Fibroblast of lung (primary cell): ENCODE results near the gene GPR15LG. TPM values are rescaled to one million over a fixed set of nuclear protein-coding genes. Genes with fewer than 3 reads are reported as not detected.
"Not testable (repeated sequence)": the region's sequence is repeated elsewhere in the genome, so short reads cannot be mapped to it uniquely, and the experiment has no call there.

Experiments
- DNase-seq, 2 donors: peaks; one replicate each; pipeline versions ENCODE4 v3.0.0 to v3.0.0-alpha.2; 2010; ENCODE audit warnings: low read depth in 2 of 2
- H2AFZ ChIP-seq: 2 replicates; pipeline ENCODE4 v1.5.1; 2012; ENCODE audit warnings: low read length, control low read depth, inconsistent platforms
- H3K27ac ChIP-seq: 2 replicates; pipeline ENCODE4 v1.5.1; 2011; ENCODE audit warnings: low read length, control low read depth; ENCODE audit not compliant: insufficient read depth
- H3K27me3 ChIP-seq: 2 replicates; pipeline ENCODE4 v1.5.1; 2011; ENCODE audit warnings: mild to moderate bottlenecking, low read length; ENCODE audit not compliant: control insufficient read depth, insufficient read depth
- H3K36me3 ChIP-seq: 2 replicates; pipeline ENCODE4 v1.5.1; 2011; ENCODE audit warnings: low read length; ENCODE audit not compliant: control insufficient read depth, insufficient read depth
- H3K4me1 ChIP-seq: 2 replicates; pipeline ENCODE4 v1.5.1; 2011; ENCODE audit warnings: low read length; ENCODE audit not compliant: control insufficient read depth, insufficient read depth; ENCODE audit errors: extremely low read depth
- H3K4me2 ChIP-seq: 2 replicates; pipeline ENCODE4 v1.5.1; 2011; ENCODE audit warnings: low read length, control low read depth; ENCODE audit not compliant: insufficient read depth; ENCODE audit errors: extremely low read depth
- H3K4me3 ChIP-seq, 4 experiments: fragments of 200-600 bp in 1 of 4; sonication (generic) in 1 of 4; replicated peaks in 1 of 4; 2 replicates each; pipeline ENCODE4 v1.5.1; 2011 to 2016; ENCODE audit warnings: low read length in 4 of 4, low read depth in 3 of 4, mild to moderate bottlenecking in 3 of 4, control low read depth in 2 of 4, inconsistent platforms in 1 of 4, mixed read lengths in 1 of 4; ENCODE audit not compliant: insufficient read depth in 1 of 4; ENCODE audit errors: control extremely low read depth in 1 of 4
- H3K79me2 ChIP-seq: 2 replicates; pipeline ENCODE4 v1.5.1; 2012; ENCODE audit warnings: mild to moderate bottlenecking, low read length, inconsistent platforms; ENCODE audit not compliant: control insufficient read depth, insufficient read depth
- H3K9ac ChIP-seq: 2 replicates; pipeline ENCODE4 v1.5.1; 2011; ENCODE audit warnings: mild to moderate bottlenecking, low read length, control low read depth; ENCODE audit not compliant: insufficient read depth
- H3K9me3 ChIP-seq: 2 replicates; pipeline ENCODE4 v1.5.1; 2012; ENCODE audit warnings: low read depth, low read length; ENCODE audit not compliant: control insufficient read depth, insufficient read depth
- H4K20me1 ChIP-seq: 2 replicates; pipeline ENCODE4 v1.5.1; 2011; ENCODE audit warnings: low read length; ENCODE audit not compliant: control insufficient read depth, insufficient read depth; ENCODE audit errors: extremely low read depth
- CTCF ChIP-seq, 2 donors: IDR thresholded peaks in 1 of 2; conservative IDR thresholded peaks in 1 of 2; 1 replicate in 1 of 2; 2 replicates in 1 of 2; pipeline ENCODE4 v1.5.1; 2011 to 2012; ENCODE audit warnings: low read length in 2 of 2, control low read depth in 1 of 2, inconsistent platforms in 1 of 2, low read depth in 1 of 2, mild to moderate bottlenecking in 1 of 2
- EZH2 ChIP-seq: IDR thresholded peaks from 2 replicates; pipeline ENCODE4 v1.5.1; 2012; ENCODE audit warnings: low read length, control low read depth, mild to moderate bottlenecking; ENCODE audit errors: missing control alignments
- polyA plus RNA-seq, 2 donors: library from polyadenylated mRNA; depleted of rRNA in 1 of 2; stranded (reverse) in 1 of 2; unstranded in 1 of 2; fragments of >200 nt; gene quantifications; 2 replicates each; pipeline ENCODE4 v1.2.1, GENCODE V29; 2011 to 2012; ENCODE audit warnings: missing spikeins in 1 of 2
- total RNA-seq: library from RNA; depleted of rRNA; stranded (reverse); fragments of >200 nt; gene quantifications from 2 replicates; pipeline ENCODE4 v1.2.1, GENCODE V29; 2014

Gene GPR15LG
- total and polyA plus RNA-seq, 2 donors (not counting 1 experiment from before 2014, with no cell fraction given): not detected

GRCh38 chr10:84148006-84148597 is 25.5 kb upstream of the GPR15LG start:
- DNase-seq: peak; percentile 37 to 68
- not testable (repeated sequence) for H3K4me2 ChIP-seq, H3K27me3 ChIP-seq, H3K4me3 ChIP-seq, H2AFZ ChIP-seq, H3K27ac ChIP-seq, H3K4me1 ChIP-seq, H3K9ac ChIP-seq, H3K9me3 ChIP-seq, H3K79me2 ChIP-seq, H4K20me1 ChIP-seq
- TF ChIP-seq CTCF (conservative IDR thresholded peaks at IDR 0.05 in 1 of 2, IDR thresholded peaks at IDR 0.05 in 1 of 2; ENCODE audit: low read depth in 1 of 2, low read length in 2 of 2): peak; percentile 69 to 78
- H3K36me3 ChIP-seq: peaks cover 13% of the 10 kb centered on the region

DNA sequence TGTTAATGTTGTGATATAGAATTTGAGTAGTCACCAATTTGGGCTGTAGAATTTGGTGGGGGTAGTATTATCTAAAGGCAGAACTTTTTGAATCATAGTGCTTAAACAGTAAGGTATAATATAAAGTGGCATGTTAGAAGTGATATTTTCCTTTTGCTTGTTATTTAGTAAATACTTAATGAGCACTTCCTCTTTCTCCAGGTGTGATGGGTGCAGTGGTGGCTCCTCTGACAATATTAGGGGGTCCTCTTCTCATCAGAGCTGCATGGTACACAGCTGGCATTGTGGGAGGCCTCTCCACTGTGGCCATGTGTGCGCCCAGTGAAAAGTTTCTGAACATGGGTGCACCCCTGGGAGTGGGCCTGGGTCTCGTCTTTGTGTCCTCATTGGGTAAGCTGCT is 23.7 kb upstream of the GPR15LG start:
- no peaks in the 10 kb centered on the region for H3K4me1 ChIP-seq
- H3K36me3 ChIP-seq: peaks cover 10% of the 10 kb centered on the region
- H3K4me2 ChIP-seq: no peak overlapping the region
- no peaks in the 10 kb centered on the region for H4K20me1 ChIP-seq
- H2AFZ ChIP-seq: no peak overlapping the region
- no peaks in the 10 kb centered on the region for H3K27me3 ChIP-seq
- DNase-seq: no peak
- no peak overlapping the region for H3K9ac ChIP-seq
- H3K4me3 ChIP-seq: no peak overlapping the region
- no peaks in the 10 kb centered on the region for H3K79me2 ChIP-seq
- no peak overlapping the region for H3K27ac ChIP-seq
- TF ChIP-seq CTCF (conservative IDR thresholded peaks at IDR 0.05 in 1 of 2, IDR thresholded peaks at IDR 0.05 in 1 of 2; ENCODE audit: low read depth in 1 of 2, low read length in 2 of 2) (no peak), EZH2 (no peak)
- no peaks in the 10 kb centered on the region for H3K9me3 ChIP-seq

- no peak overlapping the region for H3K4me2 ChIP-seq
- H3K27me3 ChIP-seq: no peaks in the 10 kb centered on the region
- H3K9ac ChIP-seq: no peak overlapping the region
- no peaks in the 10 kb centered on the region for H4K20me1 ChIP-seq
- no peaks in the 10 kb centered on the region for H3K9me3 ChIP-seq
- H3K27ac ChIP-seq: no peak overlapping the region
- TF ChIP-seq CTCF (conservative IDR thresholded peaks at IDR 0.05 in 1 of 2, IDR thresholded peaks at IDR 0.05 in 1 of 2; ENCODE audit: low read depth in 1 of 2, low read length in 2 of 2) (no peak), EZH2 (no peak)
- no peak for DNase-seq
- no peaks in the 10 kb centered on the region for H3K4me1 ChIP-seq
- H3K36me3 ChIP-seq: peaks cover 8% of the 10 kb centered on the region
- no peaks in the 10 kb centered on the region for H3K79me2 ChIP-seq
- no peak overlapping the region for H3K4me3 ChIP-seq
- H2AFZ ChIP-seq: no peak overlapping the region
Observed at GRCh38 chr10:84152769-84153168, 20.8 kb upstream of the GPR15LG start.
